Ascending aorta (tissue), 2 donors: Measurements from ENCODE around the gene GPX5. TPM values are rescaled to one million over a fixed set of nuclear protein-coding genes. Genes with fewer than 3 reads are reported as not detected.
A peak's percentile ranks its signal among the peaks of the same experiment; 100 is the strongest.
"Not testable (repeated sequence)": the region's sequence is repeated elsewhere in the genome, so short reads cannot be mapped to it uniquely, and the experiment has no call there.

Source experiments
- DNase-seq, 2 donors: peaks; one replicate each; pipeline ENCODE4 v3.0.0-alpha.2; 2019; ENCODE audit warnings: low spot score in 2 of 2
- H3K27ac ChIP-seq, 2 donors: fragments of 200-600 bp; sonication (generic); one replicate each; pipeline ENCODE4 v1.5.1; 2016 to 2017; ENCODE audit warnings: mild to moderate bottlenecking in 1 of 2
- H3K27me3 ChIP-seq: fragments of 200-600 bp; sonication (generic); one replicate; pipeline ENCODE4 v1.5.1; 2017
- H3K36me3 ChIP-seq, 2 donors: fragments of 200-600 bp; sonication (generic); one replicate each; pipeline ENCODE4 v1.5.1; 2016
- H3K4me1 ChIP-seq, 2 donors: fragments of 200-600 bp; sonication (generic); one replicate each; pipeline ENCODE4 v1.5.1; 2016 to 2017; ENCODE audit warnings: mild to moderate bottlenecking in 1 of 2
- H3K4me3 ChIP-seq, 2 donors: fragments of 200-600 bp; sonication (generic); one replicate each; pipeline ENCODE4 v1.5.1; 2016 to 2017; ENCODE audit warnings: mild to moderate bottlenecking in 1 of 2
- H3K9me3 ChIP-seq, 2 donors: fragments of 200-600 bp; sonication (generic); one replicate each; pipeline ENCODE4 v1.5.1; 2016
- intact Hi-C: fragments of 100-400 bp; cut with DNase I; formaldehyde crosslinking; loops from one replicate; pipeline ENCODE4 v1.15.1; 2023
- total RNA-seq: library from RNA; depleted of rRNA; stranded (reverse); fragments of >200 nt; gene quantifications from one replicate; pipeline ENCODE4 v1.1.0, GENCODE V29; 2016
- TF ChIP-seq, protein P1 (sequence below), 3 experiments: fragments of 200-600 bp in 2 of 3; fragments of 450-650 bp in 1 of 3; sonication (generic) in 2 of 3; IDR thresholded peaks; one replicate each; pipeline ENCODE4 v1.5.1; 2016 to 2019; ENCODE audit warnings: antibody characterized with exemption in 3 of 3, mild to moderate bottlenecking in 1 of 3, moderate library complexity in 1 of 3

GPX5 gene
- total RNA-seq, 1 donor from 2014 or later: not detected

DNA sequence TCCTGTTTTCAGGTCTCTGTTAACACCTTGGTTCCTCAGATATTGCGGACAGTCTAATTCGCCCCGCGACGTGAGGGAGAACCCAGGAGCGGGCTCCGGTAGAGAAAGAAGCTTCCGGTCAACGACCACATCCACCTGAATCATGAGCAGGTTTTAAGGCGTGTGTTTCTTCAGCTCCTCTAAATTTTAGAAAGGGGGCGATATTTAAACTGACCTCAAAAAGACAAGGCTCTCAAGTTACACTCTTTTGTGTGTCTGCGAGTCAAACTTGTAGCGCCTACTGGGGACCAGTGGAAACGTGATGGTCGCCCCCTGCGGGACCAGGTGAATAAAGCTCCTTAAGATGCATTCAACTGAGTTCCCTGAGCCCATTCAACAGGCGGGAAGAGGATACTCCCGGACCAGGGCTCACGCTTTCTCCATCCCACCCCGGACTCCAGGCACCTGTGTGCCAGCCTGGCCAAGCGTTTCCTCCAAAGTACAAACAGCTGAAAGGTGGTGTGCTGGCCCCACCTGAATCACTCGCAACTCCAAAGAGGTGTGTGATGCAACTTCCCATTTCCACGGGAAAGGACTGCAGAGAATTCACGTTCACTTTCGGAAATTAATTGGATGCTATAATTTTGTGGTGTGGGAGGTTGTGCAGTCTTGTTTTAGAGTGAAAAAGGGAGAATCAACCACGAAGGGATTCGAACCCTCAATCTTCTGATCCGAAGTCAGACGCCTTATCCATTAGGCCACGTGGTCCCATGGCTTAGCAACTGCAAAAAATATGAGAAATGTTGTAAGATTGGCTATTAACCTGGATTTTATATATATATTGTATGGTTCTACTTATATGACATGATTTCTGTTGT is 17.0 kb downstream of the GPX5 start:
- Histone ChIP-seq H3K9me3 (no peaks in the 10 kb centered on the region), H3K36me3 (no peaks in the 10 kb centered on the region), H3K4me3 (no peak overlapping the region), H3K4me1 (no peaks in the 10 kb centered on the region), H3K27ac (no peak overlapping the region), H3K27me3 (no peaks in the 10 kb centered on the region)
- TF ChIP-seq, protein P1, sequence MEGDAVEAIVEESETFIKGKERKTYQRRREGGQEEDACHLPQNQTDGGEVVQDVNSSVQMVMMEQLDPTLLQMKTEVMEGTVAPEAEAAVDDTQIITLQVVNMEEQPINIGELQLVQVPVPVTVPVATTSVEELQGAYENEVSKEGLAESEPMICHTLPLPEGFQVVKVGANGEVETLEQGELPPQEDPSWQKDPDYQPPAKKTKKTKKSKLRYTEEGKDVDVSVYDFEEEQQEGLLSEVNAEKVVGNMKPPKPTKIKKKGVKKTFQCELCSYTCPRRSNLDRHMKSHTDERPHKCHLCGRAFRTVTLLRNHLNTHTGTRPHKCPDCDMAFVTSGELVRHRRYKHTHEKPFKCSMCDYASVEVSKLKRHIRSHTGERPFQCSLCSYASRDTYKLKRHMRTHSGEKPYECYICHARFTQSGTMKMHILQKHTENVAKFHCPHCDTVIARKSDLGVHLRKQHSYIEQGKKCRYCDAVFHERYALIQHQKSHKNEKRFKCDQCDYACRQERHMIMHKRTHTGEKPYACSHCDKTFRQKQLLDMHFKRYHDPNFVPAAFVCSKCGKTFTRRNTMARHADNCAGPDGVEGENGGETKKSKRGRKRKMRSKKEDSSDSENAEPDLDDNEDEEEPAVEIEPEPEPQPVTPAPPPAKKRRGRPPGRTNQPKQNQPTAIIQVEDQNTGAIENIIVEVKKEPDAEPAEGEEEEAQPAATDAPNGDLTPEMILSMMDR (IDR thresholded peaks at IDR 0.05): peak in 1 of 3 experiments; percentile 6
- no peak for DNase-seq
- intact Hi-C loops: no loop called here

DNA sequence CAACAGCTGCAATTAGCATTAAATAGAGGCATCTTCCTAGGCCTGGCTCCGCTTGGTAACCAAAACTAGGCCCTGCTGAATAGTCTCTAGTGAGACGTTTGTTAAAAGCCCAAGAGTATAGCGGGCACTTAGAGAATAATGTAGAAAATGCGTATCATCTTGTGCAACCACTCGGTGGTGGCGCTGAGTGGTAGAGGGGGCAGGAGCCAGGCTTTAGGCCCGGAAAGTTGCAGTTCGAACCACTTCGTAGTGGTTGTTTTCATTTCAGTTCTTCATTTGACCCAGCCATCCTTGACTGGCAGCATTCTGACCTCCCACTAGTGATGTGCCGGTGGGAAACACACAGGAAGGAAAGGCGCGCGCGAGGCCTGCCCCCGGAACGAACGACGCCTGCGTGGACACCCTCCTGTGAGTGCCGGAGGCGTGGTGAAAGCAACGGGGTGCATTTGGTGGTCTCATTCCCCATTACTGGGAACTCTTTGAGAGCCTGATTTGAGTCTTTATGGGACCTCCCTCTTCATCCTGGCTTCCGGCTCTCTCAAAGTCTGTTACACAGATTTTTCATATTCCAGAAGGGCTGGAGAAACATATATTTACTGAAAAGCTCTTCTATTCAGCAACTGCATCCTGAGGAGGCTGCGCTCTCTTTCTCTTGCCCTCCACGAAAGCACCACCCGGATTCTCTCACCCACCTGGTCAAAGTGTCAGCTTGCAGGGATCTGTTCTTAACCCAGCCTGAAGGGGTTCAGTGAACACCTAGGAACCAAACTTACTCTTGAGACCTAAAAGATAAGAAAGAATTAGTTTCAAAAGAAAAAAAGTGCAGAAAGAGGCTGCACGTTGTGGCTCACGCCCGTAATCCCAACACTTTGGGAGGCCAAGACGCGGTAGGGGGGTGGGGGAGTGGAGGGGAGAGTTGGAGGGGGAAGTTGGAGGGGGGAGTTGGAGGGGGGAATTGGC is 18.2 kb downstream of the GPX5 start:
- Histone ChIP-seq H3K4me1 (no peaks in the 10 kb centered on the region), H3K4me3 (no peak overlapping the region), H3K36me3 (no peaks in the 10 kb centered on the region), H3K27ac (no peak overlapping the region), H3K9me3 (no peaks in the 10 kb centered on the region), H3K27me3 (no peaks in the 10 kb centered on the region)
- TF ChIP-seq, protein P1 (IDR thresholded peaks at IDR 0.05): no peak
- DNase-seq: no peak
- intact Hi-C loops: no loop called here

DNA sequence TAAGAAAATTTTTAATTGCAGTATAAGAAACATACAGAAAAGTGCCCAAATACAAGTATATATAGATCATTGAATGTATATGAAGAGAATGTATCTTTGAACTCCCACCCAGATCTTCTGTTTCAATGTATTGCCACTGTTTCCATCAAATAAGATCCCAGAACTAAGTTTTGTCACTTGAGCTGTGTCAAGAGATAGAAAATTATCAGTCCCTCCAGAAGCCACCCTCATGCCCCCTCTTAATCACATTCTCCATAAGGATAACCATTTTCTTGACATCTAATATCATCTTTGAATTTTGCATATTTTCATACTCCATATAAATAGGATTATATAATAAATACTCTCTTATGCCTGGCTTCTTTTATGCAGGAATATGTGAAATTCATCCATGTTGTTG is 20.3 kb downstream of the GPX5 start:
- H3K4me3 ChIP-seq: no peak overlapping the region
- H3K9me3 ChIP-seq: no peaks in the 10 kb centered on the region
- H3K27ac ChIP-seq: no peak overlapping the region
- H3K27me3 ChIP-seq: no peaks in the 10 kb centered on the region
- no peaks in the 10 kb centered on the region for H3K4me1 ChIP-seq
- DNase-seq: no peak
- H3K36me3 ChIP-seq: no peaks in the 10 kb centered on the region
- intact Hi-C loops: no loop called here
- TF ChIP-seq, protein P1 (IDR thresholded peaks at IDR 0.05): no peak

- H3K4me3 ChIP-seq, intact Hi-C loops, DNase-seq, H3K27me3 ChIP-seq, H3K36me3 ChIP-seq, H3K27ac ChIP-seq, H3K9me3 ChIP-seq, H3K4me1 ChIP-seq: not testable (repeated sequence)
Observed at GRCh38 chr6:28547003-28547402, 21.3 kb downstream of the GPX5 start.

DNA sequence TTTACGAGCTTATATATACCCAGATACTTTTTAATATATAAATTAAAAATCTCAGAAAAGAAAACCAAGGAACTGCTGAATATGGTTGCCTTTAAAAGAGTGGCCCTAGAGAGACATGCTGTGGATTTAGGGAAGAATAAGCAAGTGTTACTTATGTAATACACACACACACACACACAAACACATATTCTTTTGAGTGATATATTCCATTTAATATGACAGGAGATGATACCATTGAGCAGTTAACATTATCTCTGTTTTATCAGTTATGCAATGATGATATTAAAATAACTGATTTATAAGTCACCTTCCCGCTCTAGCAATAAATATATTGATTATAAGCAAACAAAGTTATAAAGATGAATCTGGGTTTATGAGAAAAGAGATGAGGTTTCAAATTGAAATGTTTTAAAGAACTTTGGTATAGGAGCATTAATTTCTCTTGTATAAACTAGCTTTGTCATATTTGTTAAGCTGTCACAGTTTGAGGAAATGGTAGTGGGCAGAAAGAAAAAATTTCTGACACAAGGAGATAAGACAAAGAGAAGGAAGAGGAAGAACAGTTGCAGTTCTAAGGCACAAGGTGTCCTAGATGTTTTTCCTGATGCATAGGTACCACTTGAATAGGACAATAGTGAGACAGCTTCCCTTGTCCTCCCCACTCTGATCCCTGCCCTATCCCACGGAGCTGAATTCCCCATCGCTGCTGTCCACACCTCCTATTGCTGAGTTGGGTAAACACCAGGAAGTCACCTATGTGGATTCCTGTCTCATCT is 26.4 kb downstream of the GPX5 start:
- Histone ChIP-seq H3K27ac (no peak overlapping the region), H3K27me3 (no peaks in the 10 kb centered on the region), H3K9me3 (no peaks in the 10 kb centered on the region), H3K36me3 (no peaks in the 10 kb centered on the region), H3K4me3 (no peak overlapping the region), H3K4me1 (no peaks in the 10 kb centered on the region)
- intact Hi-C loops: no loop called here
- TF ChIP-seq, protein P1 (IDR thresholded peaks at IDR 0.05): no peak
- DNase-seq: no peak
